ENCODE measurements around the gene SCAF4.

SCAF4 gene

GRCh38 chr21:31729622-31730343, 2.1 kb downstream of the SCAF4 start:
- peaks cover 3% of the 10 kb centered on the region for H3K36me3 Mint-ChIP-seq
- peaks cover 22% of the 10 kb centered on the region for H3K4me1 Mint-ChIP-seq
- H3K27ac Mint-ChIP-seq = no peak overlapping the region
- CTCF ChIA-PET = no interaction called here
- DNase-seq = no peak
- H3K4me3 Mint-ChIP-seq = peak overlapping the region; percentile 86
- no peaks in the 10 kb centered on the region for H3K27me3 Mint-ChIP-seq
- no peaks in the 10 kb centered on the region for H3K9me3 Mint-ChIP-seq

- H3K4me1 Mint-ChIP-seq = peaks cover 27% of the 10 kb centered on the region
- H3K27ac Mint-ChIP-seq = no peak overlapping the region
- H3K27me3 Mint-ChIP-seq = no peaks in the 10 kb centered on the region
- peaks cover 3% of the 10 kb centered on the region for H3K36me3 Mint-ChIP-seq
- DNase-seq = no peak
- no peaks in the 10 kb centered on the region for H3K9me3 Mint-ChIP-seq
- H3K4me3 Mint-ChIP-seq = no peak overlapping the region
- CTCF ChIA-PET = no interaction called here
These were observed 3.0 kb downstream of the SCAF4 start for GRCh38 chr21:31728952-31729351.

- H3K27ac Mint-ChIP-seq = no peak overlapping the region
- peaks cover 5% of the 10 kb centered on the region for H3K36me3 Mint-ChIP-seq
- no peak for DNase-seq
- H3K4me3 Mint-ChIP-seq = no peak overlapping the region
- H3K9me3 Mint-ChIP-seq = no peaks in the 10 kb centered on the region
- H3K27me3 Mint-ChIP-seq = no peaks in the 10 kb centered on the region
- CTCF ChIA-PET = no interaction called here
- peaks cover 31% of the 10 kb centered on the region for H3K4me1 Mint-ChIP-seq
These were observed 3.7 kb downstream of the SCAF4 start for GRCh38 chr21:31728191-31728590.

- Mint-ChIP-seq H3K9me3 (no peaks in the 10 kb centered on the region), H3K27ac (no peak overlapping the region), H3K4me1 (peaks cover 31% of the 10 kb centered on the region), H3K36me3 (peaks cover 5% of the 10 kb centered on the region), H3K4me3 (no peak overlapping the region), H3K27me3 (no peaks in the 10 kb centered on the region)
- DNase-seq = no peak
- CTCF ChIA-PET = no interaction called here
These were observed 4.7 kb downstream of the SCAF4 start for GRCh38 chr21:31727181-31727580.

GRCh38 chr21:31726407-31726806, 5.5 kb downstream of the SCAF4 start:
- Mint-ChIP-seq H3K27ac (no peak overlapping the region), H3K4me1 (peaks cover 32% of the 10 kb centered on the region), H3K36me3 (peaks cover 6% of the 10 kb centered on the region), H3K9me3 (no peaks in the 10 kb centered on the region), H3K27me3 (no peaks in the 10 kb centered on the region), H3K4me3 (no peak overlapping the region)
- no peak for DNase-seq
- CTCF ChIA-PET = no interaction called here

GRCh38 chr21:31725202-31725839, 6.6 kb downstream of the SCAF4 start:
- Mint-ChIP-seq H3K27ac (no peak overlapping the region), H3K4me1 (peaks cover 33% of the 10 kb centered on the region), H3K4me3 (no peak overlapping the region), H3K9me3 (no peaks in the 10 kb centered on the region), H3K27me3 (no peaks in the 10 kb centered on the region), H3K36me3 (peaks cover 8% of the 10 kb centered on the region)
- DNase-seq = no peak
- CTCF ChIA-PET = no interaction called here

- H3K36me3 Mint-ChIP-seq = peaks cover 12% of the 10 kb centered on the region
- H3K27me3 Mint-ChIP-seq = no peaks in the 10 kb centered on the region
- DNase-seq = no peak
- H3K4me3 Mint-ChIP-seq = no peak overlapping the region
- peaks cover 30% of the 10 kb centered on the region for H3K4me1 Mint-ChIP-seq
- no peak overlapping the region for H3K27ac Mint-ChIP-seq
- no peaks in the 10 kb centered on the region for H3K9me3 Mint-ChIP-seq
- CTCF ChIA-PET = interaction anchor here (0.8 kb wide), 1 partner anchor 15 kb away, joined by 3 read pairs; no protein-coding TSS in a partner anchor
These were observed 7.4 kb downstream of the SCAF4 start for GRCh38 chr21:31724552-31724951.

GRCh38 chr21:31721381-31721780, 10.5 kb downstream of the SCAF4 start:
- Mint-ChIP-seq H3K27ac (no peak overlapping the region), H3K4me1 (peaks cover 33% of the 10 kb centered on the region), H3K36me3 (peaks cover 12% of the 10 kb centered on the region), H3K9me3 (no peaks in the 10 kb centered on the region), H3K27me3 (no peaks in the 10 kb centered on the region), H3K4me3 (no peak overlapping the region)
- DNase-seq = no peak
- CTCF ChIA-PET = no interaction called here

- CTCF ChIA-PET = no interaction called here
- H3K27me3 Mint-ChIP-seq = no peaks in the 10 kb centered on the region
- no peak overlapping the region for H3K27ac Mint-ChIP-seq
- no peaks in the 10 kb centered on the region for H3K9me3 Mint-ChIP-seq
- no peak for DNase-seq
- H3K4me1 Mint-ChIP-seq = peaks cover 33% of the 10 kb centered on the region
- H3K36me3 Mint-ChIP-seq = peaks cover 12% of the 10 kb centered on the region
- no peak overlapping the region for H3K4me3 Mint-ChIP-seq
These were observed 11.2 kb downstream of the SCAF4 start for GRCh38 chr21:31720739-31721138.

- CTCF ChIA-PET = no interaction called here
- peaks cover 30% of the 10 kb centered on the region for H3K4me1 Mint-ChIP-seq
- H3K4me3 Mint-ChIP-seq = no peak overlapping the region
- H3K9me3 Mint-ChIP-seq = no peaks in the 10 kb centered on the region
- peaks cover 12% of the 10 kb centered on the region for H3K36me3 Mint-ChIP-seq
- no peaks in the 10 kb centered on the region for H3K27me3 Mint-ChIP-seq
- no peak overlapping the region for H3K27ac Mint-ChIP-seq
- no peak for DNase-seq
These were observed 11.6 kb downstream of the SCAF4 start for GRCh38 chr21:31720330-31720729.

- H3K27ac Mint-ChIP-seq = no peak overlapping the region
- H3K4me1 Mint-ChIP-seq = peaks cover 23% of the 10 kb centered on the region
- peaks cover 7% of the 10 kb centered on the region for H3K36me3 Mint-ChIP-seq
- DNase-seq = no peak
- H3K4me3 Mint-ChIP-seq = no peak overlapping the region
- CTCF ChIA-PET = no interaction called here
- H3K27me3 Mint-ChIP-seq = no peaks in the 10 kb centered on the region
- no peaks in the 10 kb centered on the region for H3K9me3 Mint-ChIP-seq
These were observed 15.8 kb downstream of the SCAF4 start for GRCh38 chr21:31716106-31716505.

- Mint-ChIP-seq H3K27me3 (no peaks in the 10 kb centered on the region), H3K4me1 (peaks cover 21% of the 10 kb centered on the region), H3K27ac (no peak overlapping the region), H3K36me3 (peaks cover 5% of the 10 kb centered on the region), H3K9me3 (no peaks in the 10 kb centered on the region), H3K4me3 (no peak overlapping the region)
- CTCF ChIA-PET = no interaction called here
- no peak for DNase-seq
These were observed 17.1 kb downstream of the SCAF4 start for GRCh38 chr21:31714741-31715365.

GRCh38 chr21:31713973-31714740, 17.8 kb downstream of the SCAF4 start:
- H3K4me1 Mint-ChIP-seq = peaks cover 24% of the 10 kb centered on the region
- no peak for DNase-seq
- H3K27ac Mint-ChIP-seq = no peak overlapping the region
- H3K9me3 Mint-ChIP-seq = no peaks in the 10 kb centered on the region
- H3K36me3 Mint-ChIP-seq = peaks cover 2% of the 10 kb centered on the region
- H3K27me3 Mint-ChIP-seq = no peaks in the 10 kb centered on the region
- CTCF ChIA-PET = no interaction called here
- no peak overlapping the region for H3K4me3 Mint-ChIP-seq

GRCh38 chr21:31713115-31713514, 18.8 kb downstream of the SCAF4 start:
- Mint-ChIP-seq H3K36me3 (peaks cover 2% of the 10 kb centered on the region), H3K27ac (no peak overlapping the region), H3K27me3 (no peaks in the 10 kb centered on the region), H3K4me1 (peaks cover 25% of the 10 kb centered on the region), H3K4me3 (no peak overlapping the region), H3K9me3 (no peaks in the 10 kb centered on the region)
- CTCF ChIA-PET = no interaction called here
- no peak for DNase-seq

Data from activated naive CD4-positive, alpha-beta T cell treated with anti-CD3 and anti-CD28 coated beads, Interleukin-2, amount 10 ng/mL, durations not matched to agents 7 days and 5 days (primary cell).